C4-2B (cell line): Measurements from ENCODE around the gene CA10.

ENCODE experiments used
- CTCF ChIP-seq: fragments of 450-650 bp; conservative IDR thresholded peaks from 2 replicates; pipeline ENCODE4 v1.5.1; 2017; ENCODE audit warnings: mild to moderate bottlenecking
- ZFX ChIP-seq: fragments of 450-650 bp; IDR thresholded peaks from 2 replicates; pipeline ENCODE4 v1.6.1; 2017

GRCh38 chr17:51935477-51935876 is 223.0 kb downstream of the CA10 start:
- no peak for TF ChIP-seq CTCF
- TF ChIP-seq ZFX = no peak
